OCI-LY1 (cell line): Measurements from ENCODE around the gene PRIM1.

ENCODE experiments used
- EZH2 ChIP-seq: fragments of 200-600 bp; sonication (generic), shearing (Covaris generic); IDR thresholded peaks from 2 replicates; pipeline ENCODE4 v1.8.0; 2017; ENCODE audit warnings: borderline replicate concordance, mixed run types, mild to moderate bottlenecking, antibody characterized with exemption, low read length, moderate library complexity, mixed read lengths
- TF ChIP-seq, protein P1 (sequence below): fragments of 200-600 bp; sonication (generic), shearing (Covaris generic); IDR thresholded peaks from 2 replicates; pipeline ENCODE4 v1.5.1; 2017; ENCODE audit warnings: mild to moderate bottlenecking, antibody characterized with exemption, low read length, moderate library complexity, mixed read lengths

DNA sequence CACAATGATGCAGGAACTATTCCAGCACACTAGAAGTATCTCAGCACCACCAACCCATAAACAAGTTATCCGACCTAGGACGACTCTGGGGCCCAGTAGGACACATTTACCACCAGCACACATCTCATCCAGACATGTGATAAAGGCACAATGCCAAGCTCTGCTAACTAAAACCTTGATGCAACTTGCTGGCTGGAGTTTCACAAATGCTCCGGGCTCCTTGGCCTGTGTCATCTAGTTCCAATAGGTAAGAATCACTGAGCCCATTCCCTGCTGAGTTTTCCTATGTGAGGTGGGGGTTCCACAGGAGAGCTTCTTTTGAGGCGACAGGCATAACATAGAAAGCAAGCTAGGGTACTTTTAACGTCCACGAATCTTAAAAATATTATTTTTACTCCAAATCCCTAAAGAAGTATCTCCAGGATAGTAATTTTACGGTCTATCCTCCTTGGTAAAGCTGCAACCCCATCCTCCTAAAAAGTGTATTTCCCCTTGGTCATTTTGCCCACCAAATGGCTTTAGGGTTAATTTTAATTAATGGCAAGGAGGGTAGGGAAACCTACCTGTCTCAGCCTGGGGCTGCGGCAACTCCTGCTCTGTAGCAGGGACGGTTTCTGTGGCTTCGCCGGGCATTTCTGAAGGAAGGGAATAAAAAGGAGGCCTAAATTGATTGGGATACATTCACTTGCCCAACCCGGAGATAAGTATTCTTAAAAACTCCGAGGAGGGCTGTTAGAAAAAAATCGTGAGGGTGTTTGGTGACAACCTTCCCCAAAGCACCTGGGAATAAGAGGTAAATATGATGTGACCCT lies 28.0 kb downstream of the PRIM1 start:
- TF ChIP-seq, protein P1, sequence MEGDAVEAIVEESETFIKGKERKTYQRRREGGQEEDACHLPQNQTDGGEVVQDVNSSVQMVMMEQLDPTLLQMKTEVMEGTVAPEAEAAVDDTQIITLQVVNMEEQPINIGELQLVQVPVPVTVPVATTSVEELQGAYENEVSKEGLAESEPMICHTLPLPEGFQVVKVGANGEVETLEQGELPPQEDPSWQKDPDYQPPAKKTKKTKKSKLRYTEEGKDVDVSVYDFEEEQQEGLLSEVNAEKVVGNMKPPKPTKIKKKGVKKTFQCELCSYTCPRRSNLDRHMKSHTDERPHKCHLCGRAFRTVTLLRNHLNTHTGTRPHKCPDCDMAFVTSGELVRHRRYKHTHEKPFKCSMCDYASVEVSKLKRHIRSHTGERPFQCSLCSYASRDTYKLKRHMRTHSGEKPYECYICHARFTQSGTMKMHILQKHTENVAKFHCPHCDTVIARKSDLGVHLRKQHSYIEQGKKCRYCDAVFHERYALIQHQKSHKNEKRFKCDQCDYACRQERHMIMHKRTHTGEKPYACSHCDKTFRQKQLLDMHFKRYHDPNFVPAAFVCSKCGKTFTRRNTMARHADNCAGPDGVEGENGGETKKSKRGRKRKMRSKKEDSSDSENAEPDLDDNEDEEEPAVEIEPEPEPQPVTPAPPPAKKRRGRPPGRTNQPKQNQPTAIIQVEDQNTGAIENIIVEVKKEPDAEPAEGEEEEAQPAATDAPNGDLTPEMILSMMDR, result no peak
- no peak for TF ChIP-seq EZH2
